LNCAP (cell line): Measurements from ENCODE around the gene MIEF1.

Source experiments
- CTCF ChIP-seq: fragments of 450-650 bp; IDR thresholded peaks from 2 replicates; pipeline ENCODE4 v1.5.1; 2017; ENCODE audit warnings: mild to moderate bottlenecking

MIEF1 gene

GRCh38 chr22:39534591-39535356 lies 32.7 kb downstream of the MIEF1 start:
- peak; percentile 94 for TF ChIP-seq CTCF

- TF ChIP-seq CTCF = no peak
Measured at GRCh38 chr22:39535357-39535725, 33.3 kb downstream of the MIEF1 start.

- no peak for TF ChIP-seq CTCF
Measured at GRCh38 chr22:39535831-39536449, 33.9 kb downstream of the MIEF1 start.

GRCh38 chr22:39536711-39537110 lies 34.6 kb downstream of the MIEF1 start:
- no peak for TF ChIP-seq CTCF

- TF ChIP-seq CTCF = no peak
Measured at GRCh38 chr22:39537975-39538374, 35.9 kb downstream of the MIEF1 start.

- peak; percentile 14; the same call in 1 of the 2 replicates for TF ChIP-seq CTCF
Measured at GRCh38 chr22:39543095-39543494, 41.0 kb downstream of the MIEF1 start.

- no peak for TF ChIP-seq CTCF
Measured at GRCh38 chr22:39545386-39546365, 43.6 kb downstream of the MIEF1 start.
